GM12891 (cell line): ENCODE results near the gene CES1.

Experiments used
- POLR2AphosphoS5 ChIP-seq: IDR thresholded peaks from 2 replicates; pipeline ENCODE4 v1.6.1; 2011; ENCODE audit warnings: low read depth, low read length, control low read depth
- TAF1 ChIP-seq: IDR thresholded peaks from 2 replicates; pipeline ENCODE4 v1.6.1; 2011; ENCODE audit warnings: low read depth, low read length, control low read depth

GRCh38 chr16:55760310-55761001 lies 72.4 kb downstream of the CES1 start:
- no peak for TF ChIP-seq POLR2AphosphoS5
- TF ChIP-seq TAF1: no peak
